Activated CD4-positive, CD25-positive, alpha-beta regulatory T cell (primary cell): ENCODE data around the gene CYP19A1.
"Not testable (repeated sequence)": the region's sequence is repeated elsewhere in the genome, so short reads cannot be mapped to it uniquely, and the experiment has no call there.

Experiments
- DNase-seq, 4 experiments: peaks; one replicate each; lab custom pipeline; 2025; lab: John Stamatoyannopoulos, UW

CYP19A1 gene

GRCh38 chr15:51212239-51212638 lies 126.2 kb downstream of the CYP19A1 start:
- DNase-seq = no peak

GRCh38 chr15:51205050-51205975 lies 133.1 kb downstream of the CYP19A1 start:
- DNase-seq = no peak

GRCh38 chr15:51203797-51204196 lies 134.6 kb downstream of the CYP19A1 start:
- DNase-seq = no peak

GRCh38 chr15:51202783-51203182 lies 135.6 kb downstream of the CYP19A1 start:
- DNase-seq = no peak

- no peak for DNase-seq
Observed at GRCh38 chr15:51201581-51201980, 136.8 kb downstream of the CYP19A1 start.

GRCh38 chr15:51200792-51201191 lies 137.6 kb downstream of the CYP19A1 start:
- DNase-seq = no peak

GRCh38 chr15:51199541-51199940 lies 138.9 kb downstream of the CYP19A1 start:
- no peak for DNase-seq

GRCh38 chr15:51198701-51199232 lies 139.6 kb downstream of the CYP19A1 start:
- no peak for DNase-seq

- no peak for DNase-seq
Observed at GRCh38 chr15:51195459-51195858, 142.9 kb downstream of the CYP19A1 start.

GRCh38 chr15:51193979-51194378 lies 144.4 kb downstream of the CYP19A1 start:
- no peak for DNase-seq

GRCh38 chr15:51193526-51193925 lies 144.9 kb downstream of the CYP19A1 start:
- no peak for DNase-seq

- DNase-seq = peak; percentile 2 to 72 (median 38)
Observed at GRCh38 chr15:51192521-51193280, 145.7 kb downstream of the CYP19A1 start.

GRCh38 chr15:51191766-51192165 lies 146.6 kb downstream of the CYP19A1 start:
- DNase-seq = no peak

- DNase-seq = no peak
Observed at GRCh38 chr15:51191072-51191670, 147.2 kb downstream of the CYP19A1 start.

GRCh38 chr15:51190424-51191068 lies 147.8 kb downstream of the CYP19A1 start:
- DNase-seq = no peak

- no peak for DNase-seq
Observed at GRCh38 chr15:51189669-51190385, 148.6 kb downstream of the CYP19A1 start.

GRCh38 chr15:51188791-51189190 lies 149.6 kb downstream of the CYP19A1 start:
- DNase-seq = not testable (repeated sequence)

- no peak for DNase-seq
Observed at GRCh38 chr15:51186891-51187290, 151.5 kb downstream of the CYP19A1 start.

- DNase-seq = no peak
Observed at GRCh38 chr15:51186181-51186705, 152.2 kb downstream of the CYP19A1 start.

- no peak for DNase-seq
Observed at GRCh38 chr15:51185213-51186159, 152.9 kb downstream of the CYP19A1 start.
